BJ (cell line): ENCODE measurements around the gene NXNL2. TPM values are rescaled to one million over a fixed set of nuclear protein-coding genes. Genes with fewer than 3 reads are reported as not detected.

Experiments used
- CTCF ChIA-PET: fragments of 350-600 bp; formaldehyde crosslinking; extraction: SDS; loops from one replicate; lab custom pipeline; 2021; ENCODE audit warnings: antibody characterized with exemption, inconsistent platforms; lab: Yijun Ruan, JAX
- POLR2A ChIA-PET: fragments of 300-600 bp; sonication (Branson Sonifier 250); formaldehyde crosslinking; extraction: SDS; loops from one replicate; lab custom pipeline; 2021; ENCODE audit warnings: antibody characterized with exemption; lab: Charles Lee
- DNase-seq: peaks from one replicate; pipeline ENCODE4 v3.0.0-alpha.2; 2011; ENCODE audit warnings: low read depth
- H3K27me3 ChIP-seq: 2 replicates; pipeline ENCODE4 v1.6.0; 2011; ENCODE audit warnings: low read length; ENCODE audit not compliant: control insufficient read depth, insufficient read depth
- H3K36me3 ChIP-seq: 2 replicates; pipeline ENCODE4 v1.5.1; 2011; ENCODE audit warnings: low read length; ENCODE audit not compliant: control insufficient read depth, insufficient read depth
- H3K4me3 ChIP-seq: 2 replicates; pipeline ENCODE4 v1.5.1; 2011; ENCODE audit warnings: low read depth, mild to moderate bottlenecking, control low read depth, low read length
- polyA plus RNA-seq: library from polyadenylated mRNA; depleted of rRNA; stranded (reverse); fragments of >200 nt; gene quantifications from 2 replicates; pipeline ENCODE4 v1.2.3, GENCODE V29; 2011
- TF ChIP-seq, protein P1 (sequence below): IDR thresholded peaks from 2 replicates; pipeline ENCODE4 v1.5.1; 2011; ENCODE audit warnings: low read depth, mild to moderate bottlenecking, control low read depth, inconsistent platforms, low read length, moderate library complexity; ENCODE audit not compliant: insufficient read depth

The NXNL2 gene
- polyA plus RNA-seq, 1 experiment, result 5.5 TPM

DNA sequence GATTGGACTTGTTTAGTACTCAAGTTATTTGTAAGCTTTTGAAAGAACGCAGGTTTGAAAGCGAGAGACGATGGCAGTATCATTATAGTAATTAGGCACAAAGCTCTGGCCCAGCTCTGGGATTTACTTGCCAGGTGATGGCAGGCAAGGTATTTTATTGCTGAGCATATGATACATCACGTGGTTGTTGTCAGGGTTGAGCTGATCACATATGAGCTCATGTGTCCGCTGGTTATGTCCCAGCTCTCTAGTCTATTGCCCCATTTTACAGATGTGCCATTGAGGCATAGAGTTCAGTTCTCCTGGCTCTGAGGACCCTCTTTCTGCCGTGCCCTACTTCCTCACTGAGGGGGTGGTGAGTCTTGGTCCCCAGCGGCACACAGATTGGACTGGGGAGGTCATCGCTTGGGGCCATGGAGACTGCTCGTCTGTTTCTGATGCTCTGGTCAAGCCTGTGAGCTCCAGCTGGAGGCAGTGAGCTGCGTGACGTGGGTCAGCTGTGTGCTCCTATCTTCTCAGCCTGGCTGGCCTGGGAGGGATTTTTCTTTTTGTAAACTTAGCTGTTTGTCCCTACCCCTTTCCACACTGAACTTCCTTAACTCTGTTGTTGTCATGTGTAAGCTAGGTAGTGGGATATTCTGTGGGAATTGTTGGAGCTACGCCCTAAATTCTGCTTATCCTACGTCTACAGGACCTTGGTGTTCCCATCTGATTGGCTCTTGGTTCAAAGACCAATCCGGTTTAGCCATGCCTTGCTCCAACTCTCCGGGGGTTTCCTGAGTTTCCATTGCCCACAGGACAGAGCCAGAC is 2.2 kb downstream of the NXNL2 start:
- DNase-seq, result no peak
- TF ChIP-seq, protein P1, sequence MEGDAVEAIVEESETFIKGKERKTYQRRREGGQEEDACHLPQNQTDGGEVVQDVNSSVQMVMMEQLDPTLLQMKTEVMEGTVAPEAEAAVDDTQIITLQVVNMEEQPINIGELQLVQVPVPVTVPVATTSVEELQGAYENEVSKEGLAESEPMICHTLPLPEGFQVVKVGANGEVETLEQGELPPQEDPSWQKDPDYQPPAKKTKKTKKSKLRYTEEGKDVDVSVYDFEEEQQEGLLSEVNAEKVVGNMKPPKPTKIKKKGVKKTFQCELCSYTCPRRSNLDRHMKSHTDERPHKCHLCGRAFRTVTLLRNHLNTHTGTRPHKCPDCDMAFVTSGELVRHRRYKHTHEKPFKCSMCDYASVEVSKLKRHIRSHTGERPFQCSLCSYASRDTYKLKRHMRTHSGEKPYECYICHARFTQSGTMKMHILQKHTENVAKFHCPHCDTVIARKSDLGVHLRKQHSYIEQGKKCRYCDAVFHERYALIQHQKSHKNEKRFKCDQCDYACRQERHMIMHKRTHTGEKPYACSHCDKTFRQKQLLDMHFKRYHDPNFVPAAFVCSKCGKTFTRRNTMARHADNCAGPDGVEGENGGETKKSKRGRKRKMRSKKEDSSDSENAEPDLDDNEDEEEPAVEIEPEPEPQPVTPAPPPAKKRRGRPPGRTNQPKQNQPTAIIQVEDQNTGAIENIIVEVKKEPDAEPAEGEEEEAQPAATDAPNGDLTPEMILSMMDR, result no peak
- peak overlapping the region; percentile 85 for H3K4me3 ChIP-seq
- ChIA-PET CTCF (interaction anchor here (0.9 to 1.5 kb wide), 4 partner anchors 13 to 145 kb away, joined by 3 read pairs; no protein-coding TSS in a partner anchor), POLR2A (interaction anchor here (0.6 kb wide), 1 partner anchor 11 kb away, joined by 8 read pairs; no protein-coding TSS in a partner anchor)
- peaks cover 3% of the 10 kb centered on the region; the same call in 1 of the 2 replicates for H3K36me3 ChIP-seq
- no peaks in the 10 kb centered on the region for H3K27me3 ChIP-seq

DNA sequence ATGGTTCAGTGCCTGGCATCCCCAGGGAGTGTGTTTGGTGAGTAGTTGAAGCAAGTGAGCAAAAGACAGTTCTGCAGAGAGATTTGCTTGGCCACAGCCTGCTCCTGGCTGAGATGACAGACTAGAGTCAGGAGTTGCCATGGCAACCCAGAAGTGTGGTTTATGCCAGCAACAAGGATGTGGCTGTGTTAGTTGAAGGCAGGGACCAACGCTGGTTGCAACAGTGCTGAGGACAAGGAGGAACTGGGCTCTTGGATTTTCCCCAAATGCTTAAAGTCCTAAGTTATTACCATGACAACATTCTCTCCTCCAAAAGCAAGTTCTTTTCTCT is 2.7 kb downstream of the NXNL2 start:
- peak; percentile 67 for DNase-seq
- Histone ChIP-seq H3K27me3 (no peaks in the 10 kb centered on the region), H3K4me3 (no peak overlapping the region), H3K36me3 (peaks cover 3% of the 10 kb centered on the region)
- TF ChIP-seq, protein P1, result no peak
- CTCF ChIA-PET, result interaction anchor here (0.9 to 1.5 kb wide), 3 partner anchors 13 to 146 kb away, joined by 3 read pairs; no protein-coding TSS in a partner anchor
- POLR2A ChIA-PET, result no interaction called here

DNA sequence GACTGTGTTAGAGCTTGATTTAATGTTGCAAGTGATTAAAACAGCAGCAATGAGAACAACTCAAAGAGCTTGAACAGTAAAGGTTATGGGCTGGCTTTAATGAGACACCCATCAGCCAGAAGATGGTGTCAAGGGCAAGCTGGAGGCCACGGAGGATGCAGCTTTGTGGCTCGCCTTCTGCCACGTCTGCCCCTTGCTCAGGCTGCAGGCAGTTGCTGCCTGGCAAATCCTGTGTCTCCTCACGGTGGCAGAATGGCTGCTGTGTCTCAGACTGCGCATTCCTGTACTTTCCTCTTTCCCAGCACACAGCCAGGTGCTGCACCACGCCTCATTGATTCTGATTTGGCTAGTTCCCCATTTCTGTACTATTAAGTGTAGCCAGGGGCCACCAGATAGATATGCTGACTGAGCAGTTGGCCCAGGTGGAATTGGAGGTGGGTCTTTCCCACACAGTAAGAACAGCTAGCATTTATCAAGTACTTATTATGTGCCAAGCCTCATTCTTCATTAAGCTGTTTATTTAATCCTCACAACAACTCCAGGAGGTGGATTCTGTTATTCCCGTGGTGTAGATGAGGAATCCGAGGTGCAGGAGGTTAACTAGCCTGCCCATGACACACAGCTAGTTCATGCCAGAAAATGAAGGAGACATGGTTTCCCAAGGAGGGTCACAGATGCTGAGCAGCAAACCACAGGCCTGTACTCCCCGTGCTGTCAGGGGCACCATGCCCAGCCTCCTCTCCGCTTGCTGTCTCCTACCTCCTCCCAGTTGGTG is 3.5 kb downstream of the NXNL2 start:
- POLR2A ChIA-PET, result no interaction called here
- no peak overlapping the region for H3K4me3 ChIP-seq
- TF ChIP-seq, protein P1, result no peak
- peaks cover 3% of the 10 kb centered on the region for H3K36me3 ChIP-seq
- H3K27me3 ChIP-seq, result no peaks in the 10 kb centered on the region
- DNase-seq, result no peak
- CTCF ChIA-PET, result interaction anchor here (0.9 to 1.5 kb wide), 3 partner anchors 12 to 147 kb away, joined by 3 read pairs; no protein-coding TSS in a partner anchor

DNA sequence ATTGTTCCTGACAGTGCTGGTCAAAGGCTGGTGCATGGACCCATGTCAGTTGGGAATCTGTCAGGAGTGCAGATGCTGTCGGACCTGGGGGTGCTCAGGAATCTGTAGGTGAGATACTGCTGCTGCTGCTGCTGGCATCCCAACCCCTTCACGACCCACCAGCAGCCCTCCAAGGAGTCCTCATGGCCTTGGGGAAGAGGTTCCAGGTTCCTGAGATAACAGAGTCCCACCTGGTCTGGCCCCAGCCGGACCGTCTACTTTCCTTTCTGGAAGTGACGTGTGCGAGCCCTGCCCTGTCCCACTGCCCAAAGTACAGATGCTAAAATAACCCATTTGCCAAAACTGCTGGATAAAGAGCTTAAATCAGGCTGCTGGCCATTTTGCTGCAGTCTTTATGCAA is 4.3 kb downstream of the NXNL2 start:
- ChIA-PET POLR2A (no interaction called here), CTCF (no interaction called here)
- Histone ChIP-seq H3K36me3 (peaks cover 6% of the 10 kb centered on the region), H3K27me3 (no peaks in the 10 kb centered on the region), H3K4me3 (no peak overlapping the region)
- no peak for DNase-seq
- TF ChIP-seq, protein P1, result no peak

DNA sequence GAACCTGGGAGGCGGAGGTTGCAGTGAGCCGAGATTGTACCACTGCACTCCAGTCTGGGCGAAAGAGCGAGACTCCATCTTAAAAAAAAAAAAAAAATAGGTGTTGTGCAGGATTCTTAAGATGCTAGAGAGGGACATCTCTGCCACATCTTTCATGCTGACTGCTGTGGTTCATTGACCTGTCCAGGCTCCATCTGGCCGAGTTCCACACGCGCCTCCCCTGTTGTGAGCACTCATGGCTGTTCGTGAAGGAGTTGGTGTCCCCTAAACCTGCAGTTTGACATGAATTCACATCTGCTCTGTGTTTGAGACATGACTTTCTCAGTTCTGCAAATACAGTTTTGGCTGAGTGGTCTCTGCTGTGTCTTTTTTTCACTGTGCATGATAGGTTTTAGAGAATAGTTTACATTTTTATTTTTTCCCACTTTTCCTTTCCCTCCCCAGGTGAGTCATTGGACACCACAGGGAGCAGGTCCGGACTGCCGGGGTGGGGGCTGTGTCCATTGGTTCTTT is 5.3 kb downstream of the NXNL2 start:
- Histone ChIP-seq H3K36me3 (peaks cover 6% of the 10 kb centered on the region), H3K4me3 (no peak overlapping the region), H3K27me3 (no peaks in the 10 kb centered on the region)
- TF ChIP-seq, protein P1, result no peak
- no peak for DNase-seq
- ChIA-PET CTCF (interaction anchor here (1.0 kb wide), 1 partner anchor 8 kb away, joined by 3 read pairs; no protein-coding TSS in a partner anchor), POLR2A (no interaction called here)
